Right lobe of liver (tissue), 4 donors: ENCODE data around the gene CCDC88A.

ENCODE experiments used
- POLR2A ChIP-seq: fragments of 450-650 bp; IDR thresholded peaks from one replicate; pipeline ENCODE4 v1.6.1; 2017; ENCODE audit warnings: antibody characterized with exemption, mild to moderate bottlenecking
- TF ChIP-seq, protein P1 (sequence below), 4 donors: fragments of 200-600 bp in 3 of 4; fragments of 450-650 bp in 1 of 4; IDR thresholded peaks; one replicate each; pipeline versions ENCODE4 v1.5.1 to v1.8.0; 2016 to 2022; ENCODE audit warnings: antibody characterized with exemption in 4 of 4, mild to moderate bottlenecking in 2 of 4
- donor health status: DM: no; HTN: no; CAD: no.
- donor health status: DM: no; HTN: no; CAD: no.
- donor health status: DM: no; HTN: yes; CAD: no.

DNA sequence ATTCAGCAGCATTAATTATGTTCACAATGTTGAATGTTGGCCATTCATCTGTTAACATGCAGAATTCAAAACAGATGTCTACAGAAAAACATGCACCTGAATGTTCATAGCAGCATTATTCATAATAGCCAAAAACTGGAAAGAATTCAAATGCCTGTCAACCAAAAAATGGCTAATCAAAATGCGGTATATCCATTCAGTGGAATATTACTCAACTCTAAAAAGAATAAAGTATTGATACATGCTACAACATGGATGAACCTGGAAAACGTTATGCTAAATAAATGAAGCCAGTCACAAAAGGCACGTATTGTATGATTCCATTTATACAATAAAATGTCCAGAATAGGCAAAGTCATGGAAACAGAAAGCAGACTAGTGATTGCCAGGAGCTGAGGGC, 68.0 kb downstream of the CCDC88A start:
- TF ChIP-seq, protein P1, sequence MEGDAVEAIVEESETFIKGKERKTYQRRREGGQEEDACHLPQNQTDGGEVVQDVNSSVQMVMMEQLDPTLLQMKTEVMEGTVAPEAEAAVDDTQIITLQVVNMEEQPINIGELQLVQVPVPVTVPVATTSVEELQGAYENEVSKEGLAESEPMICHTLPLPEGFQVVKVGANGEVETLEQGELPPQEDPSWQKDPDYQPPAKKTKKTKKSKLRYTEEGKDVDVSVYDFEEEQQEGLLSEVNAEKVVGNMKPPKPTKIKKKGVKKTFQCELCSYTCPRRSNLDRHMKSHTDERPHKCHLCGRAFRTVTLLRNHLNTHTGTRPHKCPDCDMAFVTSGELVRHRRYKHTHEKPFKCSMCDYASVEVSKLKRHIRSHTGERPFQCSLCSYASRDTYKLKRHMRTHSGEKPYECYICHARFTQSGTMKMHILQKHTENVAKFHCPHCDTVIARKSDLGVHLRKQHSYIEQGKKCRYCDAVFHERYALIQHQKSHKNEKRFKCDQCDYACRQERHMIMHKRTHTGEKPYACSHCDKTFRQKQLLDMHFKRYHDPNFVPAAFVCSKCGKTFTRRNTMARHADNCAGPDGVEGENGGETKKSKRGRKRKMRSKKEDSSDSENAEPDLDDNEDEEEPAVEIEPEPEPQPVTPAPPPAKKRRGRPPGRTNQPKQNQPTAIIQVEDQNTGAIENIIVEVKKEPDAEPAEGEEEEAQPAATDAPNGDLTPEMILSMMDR (IDR thresholded peaks at IDR 0.05): no peak
- TF ChIP-seq POLR2A: no peak
